ENCODE data around the gene BDH2.

The BDH2 gene

DNA sequence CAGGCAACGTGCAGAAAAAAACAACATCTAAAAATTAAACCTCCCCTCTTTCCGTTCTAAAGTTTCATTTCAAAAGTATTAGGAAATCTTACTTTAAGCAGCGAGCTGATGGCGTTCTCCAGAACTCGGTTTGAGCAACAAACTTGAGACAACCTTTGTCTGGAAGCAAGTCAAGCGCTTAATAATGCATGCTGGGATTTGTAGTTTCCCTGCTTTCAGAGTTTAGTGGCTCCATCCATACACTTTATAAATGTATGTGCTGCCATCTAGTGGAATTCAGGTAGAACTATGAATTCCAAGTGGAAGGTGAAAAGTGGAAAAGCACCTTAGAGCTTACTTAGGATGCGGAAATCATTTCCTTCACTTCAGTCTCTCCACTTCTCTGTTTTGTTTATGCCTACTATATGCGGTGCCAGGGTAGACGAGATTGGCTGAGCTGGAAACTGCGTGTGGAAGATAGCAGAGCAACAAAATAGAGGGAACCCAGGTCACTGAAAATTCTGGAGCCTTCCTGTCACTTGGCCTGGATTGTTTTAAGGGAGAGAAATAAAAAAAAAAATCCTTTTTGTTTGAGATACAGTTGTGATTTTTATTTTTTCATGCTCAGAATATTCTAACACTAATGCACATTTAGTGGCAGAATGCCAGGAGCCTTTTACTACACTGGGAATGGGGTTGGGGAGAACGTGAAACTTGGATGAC, at the start of gene BDH2:
BDH2 (minus strand) TSS at position 144 of the 702 bp plus-strand sequence. CDS start 3,580 bp downstream, outside the sequence.
- DNase-seq (peak; percentile 35), ATAC-seq (peak; percentile 94)

GRCh38 chr4:103144926-103145325, 45.3 kb upstream of the BDH2 start:
- DNase-seq (no peak), ATAC-seq (no peak)

GRCh38 chr4:103137446-103137827, 37.8 kb upstream of the BDH2 start:
- ATAC-seq, result no peak
- no peak for DNase-seq

- no peak for ATAC-seq
Measured at GRCh38 chr4:103136671-103137445, 37.2 kb upstream of the BDH2 start.

DNA sequence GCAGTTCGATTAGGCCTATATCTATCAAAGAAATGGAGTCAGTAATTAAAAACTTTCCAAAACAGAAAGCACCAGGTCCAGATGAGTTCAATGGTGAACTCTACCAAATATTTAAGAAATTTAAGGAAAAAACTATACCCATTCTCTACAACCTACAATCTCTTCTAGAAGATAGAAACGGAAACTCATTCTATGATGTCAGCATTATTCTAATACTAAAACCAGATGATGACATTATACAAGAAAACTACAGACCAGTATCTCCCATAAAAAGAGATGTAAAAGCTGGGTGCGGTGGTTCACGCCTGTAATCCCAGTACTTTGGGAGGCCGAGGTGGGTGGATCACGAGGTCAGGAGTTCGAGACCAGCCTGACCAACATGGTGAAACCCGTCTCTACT, 29.5 kb upstream of the BDH2 start:
- DNase-seq (no peak), ATAC-seq (no peak)

More at GRCh38 chr4:103136671-103137445, 37.2 kb upstream of the BDH2 start:
- no peak for DNase-seq

DNA sequence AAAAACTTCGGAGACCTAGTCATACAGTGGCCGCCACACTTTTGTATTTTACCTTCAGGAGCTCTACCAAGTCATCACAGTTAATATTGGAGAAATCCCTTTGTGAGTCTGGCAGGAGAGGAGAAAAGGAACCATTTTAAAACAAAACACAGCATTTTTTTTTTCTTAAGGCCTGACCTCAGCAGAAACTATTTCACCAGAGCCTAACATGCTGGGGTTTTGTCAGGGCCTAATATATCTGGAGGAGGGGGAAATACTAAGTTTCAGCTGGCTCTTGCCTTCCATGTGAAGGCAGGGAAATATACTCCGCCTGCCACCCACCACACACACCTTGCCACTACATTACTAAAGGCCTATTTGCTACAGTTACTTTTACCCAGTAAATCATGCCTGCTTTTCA, 26.5 kb upstream of the BDH2 start:
- DNase-seq (no peak), ATAC-seq (no peak)

GRCh38 chr4:103123114-103123513, 23.5 kb upstream of the BDH2 start:
- DNase-seq (no peak), ATAC-seq (no peak)

DNA sequence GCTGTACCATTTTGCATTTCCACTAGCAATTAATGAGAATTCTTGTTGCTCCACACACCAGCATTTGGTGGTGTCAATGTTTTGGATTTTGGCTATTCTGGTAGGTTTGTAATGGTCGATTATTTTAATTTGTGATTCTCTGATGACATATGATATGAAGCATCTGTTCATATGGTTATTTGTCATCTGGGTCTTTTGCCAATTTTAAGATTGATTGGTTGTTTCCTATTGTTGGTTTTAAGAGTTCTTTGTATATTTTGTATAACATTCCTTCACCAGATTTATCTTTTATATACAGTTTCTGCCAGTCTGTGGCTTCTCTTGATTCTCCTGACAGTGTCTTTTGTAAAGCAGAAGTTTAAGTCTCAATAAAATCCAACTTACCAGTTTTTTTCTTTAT, 18.5 kb upstream of the BDH2 start:
- no peak for ATAC-seq
- DNase-seq, result no peak

GRCh38 chr4:103111598-103111997, 12.0 kb upstream of the BDH2 start:
- DNase-seq, result no peak
- no peak for ATAC-seq

GRCh38 chr4:103108542-103108941, 8.9 kb upstream of the BDH2 start:
- no peak for DNase-seq
- no peak for ATAC-seq

- DNase-seq, result no peak
- ATAC-seq, result no peak
Measured at GRCh38 chr4:103105558-103106356, 6.1 kb upstream of the BDH2 start.

DNA sequence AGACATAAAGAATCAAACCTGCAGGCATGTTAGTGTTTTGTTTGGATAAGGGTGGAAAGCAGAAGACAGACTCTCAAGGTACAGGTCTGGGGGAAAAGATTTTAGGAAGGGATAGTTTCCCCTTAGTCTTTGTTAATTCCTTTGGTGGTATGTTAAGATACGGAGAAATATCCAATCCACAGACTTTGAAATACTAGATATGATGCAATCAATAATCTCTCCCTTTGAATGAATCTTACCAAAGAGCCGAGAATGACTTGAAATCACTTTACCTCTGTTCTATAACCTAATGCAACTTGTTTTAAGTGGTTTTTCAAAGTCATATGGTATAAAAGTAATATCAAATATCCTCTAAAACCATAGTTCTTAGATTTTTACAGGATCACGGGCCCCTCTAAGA, 5.3 kb upstream of the BDH2 start:
- no peak for DNase-seq
- no peak for ATAC-seq

DNA sequence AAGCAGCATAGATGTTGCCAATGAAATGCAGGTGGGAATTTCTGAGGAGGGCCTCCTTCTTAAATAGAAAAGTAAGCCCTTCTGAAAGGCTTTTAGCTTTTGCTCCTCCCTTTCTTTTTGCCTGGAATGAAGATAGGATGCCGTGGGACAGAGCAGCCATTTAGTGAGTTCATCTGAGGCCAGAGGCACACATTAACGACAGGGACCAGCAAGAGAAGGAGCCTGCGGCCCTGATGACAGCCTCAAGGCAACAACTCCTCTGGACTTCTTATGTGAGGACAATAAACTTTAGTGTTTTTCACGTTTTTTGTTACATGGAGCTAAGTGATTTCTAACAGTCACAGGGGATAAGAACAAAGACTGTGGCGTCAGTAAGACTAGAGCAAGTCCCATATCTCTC, 1.1 kb upstream of the BDH2 start:
- DNase-seq, result no peak

GRCh38 chr4:103098756-103099440, 736 bp downstream of the BDH2 start:
- no peak for ATAC-seq
- no peak for DNase-seq

More for the DNA sequence above, 1.1 kb upstream of the BDH2 start:
- ATAC-seq, result no peak

- DNase-seq (no peak), ATAC-seq (no peak)
Measured at GRCh38 chr4:103098341-103098740, 1.3 kb downstream of the BDH2 start.

GRCh38 chr4:103097112-103097511, 2.5 kb downstream of the BDH2 start:
- ATAC-seq (no peak), DNase-seq (no peak)

DNA sequence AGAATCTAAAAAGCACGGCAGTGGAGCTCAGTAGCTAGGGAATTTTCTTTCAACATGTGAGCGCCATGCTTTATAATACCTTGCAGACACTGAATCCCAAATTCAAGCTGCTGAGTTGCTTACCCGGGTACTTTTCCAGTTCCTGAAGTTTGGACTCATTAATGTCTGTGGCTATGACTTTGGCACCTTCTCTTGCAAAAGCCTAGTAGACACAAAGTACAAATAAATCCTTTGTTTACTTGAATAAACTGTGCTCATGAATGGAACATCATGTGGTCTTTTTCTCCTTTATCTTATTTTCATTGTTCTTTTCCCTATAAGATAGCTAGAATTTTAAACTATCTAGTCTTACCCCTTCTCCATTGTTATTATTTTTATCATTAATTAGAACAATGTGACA, 4.6 kb downstream of the BDH2 start:
- ATAC-seq (no peak), DNase-seq (no peak)

DNA sequence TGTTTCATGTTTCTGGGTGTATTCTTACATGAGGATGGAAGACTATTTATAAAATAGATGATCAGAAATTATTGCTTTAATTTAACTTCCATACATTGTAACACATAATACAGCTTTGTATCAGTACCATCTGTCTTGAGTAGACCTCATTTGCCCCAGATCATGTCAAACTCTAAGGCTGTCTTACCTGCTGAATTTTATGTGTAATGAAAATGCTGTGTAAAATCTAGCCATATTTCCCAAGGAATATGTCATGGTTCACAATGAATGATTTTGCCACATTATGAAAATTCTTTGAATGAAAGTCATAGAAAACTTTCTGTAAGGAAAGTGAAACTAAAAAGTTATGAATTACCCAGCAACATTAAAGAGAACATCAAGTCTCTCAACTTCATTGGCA, 7.4 kb downstream of the BDH2 start:
- no peak for DNase-seq

GRCh38 chr4:103091601-103092223, 7.9 kb downstream of the BDH2 start:
- peak; percentile 24 for DNase-seq

More for the DNA sequence above, 7.4 kb downstream of the BDH2 start:
- no peak for ATAC-seq

GRCh38 chr4:103089481-103089880, 10.2 kb downstream of the BDH2 start:
- no peak for DNase-seq
- ATAC-seq, result no peak

More at GRCh38 chr4:103091601-103092223, 7.9 kb downstream of the BDH2 start:
- peak; percentile 50 for ATAC-seq

GRCh38 chr4:103086551-103086950, 13.1 kb downstream of the BDH2 start:
- ATAC-seq (no peak), DNase-seq (no peak)

Measured in stimulated activated naive CD8-positive, alpha-beta T cell treated with anti-CD3 and anti-CD28 coated beads, Interleukin-15, Interleukin-2, amounts not matched to agents 100 U/mL and 50 U/mL, for 24 hours (primary cell).